ENCODE measurements around the gene TPPP. TPM values are rescaled to one million over a fixed set of nuclear protein-coding genes. Genes with fewer than 3 reads are reported as not detected.
A peak's percentile ranks its signal among the peaks of the same experiment; 100 is the strongest.

The TPPP gene
- total and polyA plus RNA-seq, 2 experiments from 2014 or later, result 0.48 to 1.4 TPM

DNA sequence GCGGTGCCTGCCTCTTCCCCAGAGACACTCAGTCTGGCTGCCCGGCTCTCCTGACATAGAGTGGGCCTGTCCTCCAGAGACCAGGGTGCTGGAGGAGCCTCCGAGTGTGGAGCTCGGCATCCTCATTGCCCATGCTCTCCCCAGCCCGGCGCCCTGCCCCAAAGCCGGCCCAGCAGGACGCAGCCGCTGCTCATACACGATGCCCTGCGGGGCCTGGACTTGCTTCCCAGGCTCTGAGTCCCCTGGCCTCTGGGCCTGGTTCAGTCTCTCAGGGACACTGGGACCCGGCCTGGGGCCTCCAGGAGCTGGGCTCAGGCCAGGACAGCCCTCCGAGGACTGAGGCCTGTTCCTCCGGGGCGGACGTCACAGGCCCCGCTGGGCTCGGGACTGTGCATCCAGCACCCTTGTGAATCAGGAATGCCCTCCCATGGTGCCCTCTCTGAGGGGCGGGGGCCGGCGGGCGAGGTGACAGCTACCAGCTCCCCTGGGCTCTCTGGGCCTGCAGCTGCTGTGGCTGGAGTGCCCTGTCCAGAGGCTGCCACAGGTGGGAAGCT is 23.2 kb downstream of the TPPP start:
- H3K36me3 Mint-ChIP-seq (ENCODE audit: low read depth), result peaks cover 9% of the 10 kb centered on the region
- no peaks in the 10 kb centered on the region for H3K9me2 ChIP-seq (ENCODE audit: insufficient read depth)
- no peaks in the 10 kb centered on the region for H3K36me3 ChIP-seq (ENCODE audit: insufficient read depth)
- no peak overlapping the region for H3K27ac ChIP-seq (ENCODE audit: low read depth)
- no peak for TF ChIP-seq CREB1 (CRISPR knock-in tag; IDR thresholded peaks at IDR 0.05; ENCODE audit: low read depth)
- no peak for TF ChIP-seq ETS1 (IDR thresholded peaks at IDR 0.05)
- no peak for TF ChIP-seq EZH2 (IDR thresholded peaks at IDR 0.05; ENCODE audit: low read depth, unreplicated experiment)
- TF ChIP-seq, protein P1, sequence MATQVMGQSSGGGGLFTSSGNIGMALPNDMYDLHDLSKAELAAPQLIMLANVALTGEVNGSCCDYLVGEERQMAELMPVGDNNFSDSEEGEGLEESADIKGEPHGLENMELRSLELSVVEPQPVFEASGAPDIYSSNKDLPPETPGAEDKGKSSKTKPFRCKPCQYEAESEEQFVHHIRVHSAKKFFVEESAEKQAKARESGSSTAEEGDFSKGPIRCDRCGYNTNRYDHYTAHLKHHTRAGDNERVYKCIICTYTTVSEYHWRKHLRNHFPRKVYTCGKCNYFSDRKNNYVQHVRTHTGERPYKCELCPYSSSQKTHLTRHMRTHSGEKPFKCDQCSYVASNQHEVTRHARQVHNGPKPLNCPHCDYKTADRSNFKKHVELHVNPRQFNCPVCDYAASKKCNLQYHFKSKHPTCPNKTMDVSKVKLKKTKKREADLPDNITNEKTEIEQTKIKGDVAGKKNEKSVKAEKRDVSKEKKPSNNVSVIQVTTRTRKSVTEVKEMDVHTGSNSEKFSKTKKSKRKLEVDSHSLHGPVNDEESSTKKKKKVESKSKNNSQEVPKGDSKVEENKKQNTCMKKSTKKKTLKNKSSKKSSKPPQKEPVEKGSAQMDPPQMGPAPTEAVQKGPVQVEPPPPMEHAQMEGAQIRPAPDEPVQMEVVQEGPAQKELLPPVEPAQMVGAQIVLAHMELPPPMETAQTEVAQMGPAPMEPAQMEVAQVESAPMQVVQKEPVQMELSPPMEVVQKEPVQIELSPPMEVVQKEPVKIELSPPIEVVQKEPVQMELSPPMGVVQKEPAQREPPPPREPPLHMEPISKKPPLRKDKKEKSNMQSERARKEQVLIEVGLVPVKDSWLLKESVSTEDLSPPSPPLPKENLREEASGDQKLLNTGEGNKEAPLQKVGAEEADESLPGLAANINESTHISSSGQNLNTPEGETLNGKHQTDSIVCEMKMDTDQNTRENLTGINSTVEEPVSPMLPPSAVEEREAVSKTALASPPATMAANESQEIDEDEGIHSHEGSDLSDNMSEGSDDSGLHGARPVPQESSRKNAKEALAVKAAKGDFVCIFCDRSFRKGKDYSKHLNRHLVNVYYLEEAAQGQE (IDR thresholded peaks at IDR 0.05; ENCODE audit: unreplicated experiment), result no peak
- no peak for TF ChIP-seq STAT1 (IDR thresholded peaks at IDR 0.05; ENCODE audit: unreplicated experiment)
- TF ChIP-seq, protein P2, sequence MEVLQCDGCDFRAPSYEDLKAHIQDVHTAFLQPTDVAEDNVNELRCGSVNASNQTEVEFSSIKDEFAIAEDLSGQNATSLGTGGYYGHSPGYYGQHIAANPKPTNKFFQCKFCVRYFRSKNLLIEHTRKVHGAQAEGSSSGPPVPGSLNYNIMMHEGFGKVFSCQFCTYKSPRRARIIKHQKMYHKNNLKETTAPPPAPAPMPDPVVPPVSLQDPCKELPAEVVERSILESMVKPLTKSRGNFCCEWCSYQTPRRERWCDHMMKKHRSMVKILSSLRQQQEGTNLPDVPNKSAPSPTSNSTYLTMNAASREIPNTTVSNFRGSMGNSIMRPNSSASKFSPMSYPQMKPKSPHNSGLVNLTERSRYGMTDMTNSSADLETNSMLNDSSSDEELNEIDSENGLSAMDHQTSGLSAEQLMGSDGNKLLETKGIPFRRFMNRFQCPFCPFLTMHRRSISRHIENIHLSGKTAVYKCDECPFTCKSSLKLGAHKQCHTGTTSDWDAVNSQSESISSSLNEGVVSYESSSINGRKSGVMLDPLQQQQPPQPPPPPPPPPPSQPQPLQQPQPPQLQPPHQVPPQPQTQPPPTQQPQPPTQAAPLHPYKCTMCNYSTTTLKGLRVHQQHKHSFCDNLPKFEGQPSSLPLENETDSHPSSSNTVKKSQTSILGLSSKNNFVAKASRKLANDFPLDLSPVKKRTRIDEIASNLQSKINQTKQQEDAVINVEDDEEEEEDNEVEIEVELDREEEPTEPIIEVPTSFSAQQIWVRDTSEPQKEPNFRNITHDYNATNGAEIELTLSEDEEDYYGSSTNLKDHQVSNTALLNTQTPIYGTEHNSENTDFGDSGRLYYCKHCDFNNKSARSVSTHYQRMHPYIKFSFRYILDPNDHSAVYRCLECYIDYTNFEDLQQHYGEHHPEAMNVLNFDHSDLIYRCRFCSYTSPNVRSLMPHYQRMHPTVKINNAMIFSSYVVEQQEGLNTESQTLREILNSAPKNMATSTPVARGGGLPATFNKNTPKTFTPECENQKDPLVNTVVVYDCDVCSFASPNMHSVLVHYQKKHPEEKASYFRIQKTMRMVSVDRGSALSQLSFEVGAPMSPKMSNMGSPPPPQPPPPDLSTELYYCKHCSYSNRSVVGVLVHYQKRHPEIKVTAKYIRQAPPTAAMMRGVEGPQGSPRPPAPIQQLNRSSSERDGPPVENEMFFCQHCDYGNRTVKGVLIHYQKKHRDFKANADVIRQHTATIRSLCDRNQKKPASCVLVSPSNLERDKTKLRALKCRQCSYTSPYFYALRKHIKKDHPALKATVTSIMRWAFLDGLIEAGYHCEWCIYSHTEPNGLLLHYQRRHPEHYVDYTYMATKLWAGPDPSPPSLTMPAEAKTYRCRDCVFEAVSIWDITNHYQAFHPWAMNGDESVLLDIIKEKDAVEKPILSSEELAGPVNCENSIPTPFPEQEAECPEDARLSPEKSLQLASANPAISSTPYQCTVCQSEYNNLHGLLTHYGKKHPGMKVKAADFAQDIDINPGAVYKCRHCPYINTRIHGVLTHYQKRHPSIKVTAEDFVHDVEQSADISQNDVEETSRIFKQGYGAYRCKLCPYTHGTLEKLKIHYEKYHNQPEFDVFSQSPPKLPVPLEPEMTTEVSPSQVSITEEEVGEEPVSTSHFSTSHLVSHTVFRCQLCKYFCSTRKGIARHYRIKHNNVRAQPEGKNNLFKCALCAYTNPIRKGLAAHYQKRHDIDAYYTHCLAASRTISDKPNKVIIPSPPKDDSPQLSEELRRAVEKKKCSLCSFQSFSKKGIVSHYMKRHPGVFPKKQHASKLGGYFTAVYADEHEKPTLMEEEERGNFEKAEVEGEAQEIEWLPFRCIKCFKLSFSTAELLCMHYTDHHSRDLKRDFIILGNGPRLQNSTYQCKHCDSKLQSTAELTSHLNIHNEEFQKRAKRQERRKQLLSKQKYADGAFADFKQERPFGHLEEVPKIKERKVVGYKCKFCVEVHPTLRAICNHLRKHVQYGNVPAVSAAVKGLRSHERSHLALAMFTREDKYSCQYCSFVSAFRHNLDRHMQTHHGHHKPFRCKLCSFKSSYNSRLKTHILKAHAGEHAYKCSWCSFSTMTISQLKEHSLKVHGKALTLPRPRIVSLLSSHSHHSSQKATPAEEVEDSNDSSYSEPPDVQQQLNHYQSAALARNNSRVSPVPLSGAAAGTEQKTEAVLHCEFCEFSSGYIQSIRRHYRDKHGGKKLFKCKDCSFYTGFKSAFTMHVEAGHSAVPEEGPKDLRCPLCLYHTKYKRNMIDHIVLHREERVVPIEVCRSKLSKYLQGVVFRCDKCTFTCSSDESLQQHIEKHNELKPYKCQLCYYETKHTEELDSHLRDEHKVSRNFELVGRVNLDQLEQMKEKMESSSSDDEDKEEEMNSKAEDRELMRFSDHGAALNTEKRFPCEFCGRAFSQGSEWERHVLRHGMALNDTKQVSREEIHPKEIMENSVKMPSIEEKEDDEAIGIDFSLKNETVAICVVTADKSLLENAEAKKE (CRISPR knock-in tag; IDR thresholded peaks at IDR 0.05), result no peak
- TF ChIP-seq JUNB (IDR thresholded peaks at IDR 0.05; ENCODE audit: unreplicated experiment), result no peak
- TF ChIP-seq CTCF (conservative IDR thresholded peaks at IDR 0.05; ENCODE audit: low read depth in 2 of 2), result no peak
- TF ChIP-seq ZNF114 (CRISPR knock-in tag; IDR thresholded peaks at IDR 0.05), result no peak
- no peak overlapping the region for H2AFZ ChIP-seq
- H3K27me3 Mint-ChIP-seq (ENCODE audit: insufficient read depth, low read depth, poor library complexity), result peaks cover 10% of the 10 kb centered on the region
- no peak overlapping the region for H3K4me3 Mint-ChIP-seq
- H3K4me1 ChIP-seq (ENCODE audit: insufficient read depth), result no peaks in the 10 kb centered on the region
- H3K9me3 Mint-ChIP-seq, result peaks cover 2% of the 10 kb centered on the region; the same call in 1 of the 3 replicates
- H3F3A ChIP-seq (replicated peaks; ENCODE audit: low read depth), result no peaks in the 10 kb centered on the region
- H3K79me2 ChIP-seq (replicated peaks; ENCODE audit: insufficient read depth), result no peaks in the 10 kb centered on the region
- no peak overlapping the region for H3K27ac Mint-ChIP-seq
- DNase-seq (ENCODE audit: low spot score), result peak; percentile 31
- no peak overlapping the region for H3K4me3 ChIP-seq
- H3K4me2 ChIP-seq, result no peak overlapping the region
- no peak; the same call in 1 of the 3 replicates for ATAC-seq
- H4K20me1 ChIP-seq (replicated peaks; ENCODE audit: insufficient read depth), result peaks cover 5% of the 10 kb centered on the region
- H3K4me1 Mint-ChIP-seq, result peaks cover 6% of the 10 kb centered on the region
- 0 out of 2 replicates have a peak, but pooled peaks cover 4% of the 10 kb centered on the region for H3K27me3 ChIP-seq (ENCODE audit: insufficient read depth)

Data from GM23338 (cell line).